Glomerular endothelial cell (primary cell): ENCODE results near the gene HS1BP3. TPM values are rescaled to one million over a fixed set of nuclear protein-coding genes. Genes with fewer than 3 reads are reported as not detected.
A peak's percentile ranks its signal among the peaks of the same experiment; 100 is the strongest.

ENCODE experiments used
- DNase-seq: peaks from one replicate; pipeline ENCODE4 v3.0.0-alpha.2; 2011; ENCODE audit warnings: low read depth, low spot score; ENCODE audit errors: extremely low read depth
- total RNA-seq: library from RNA; depleted of rRNA; stranded (reverse); fragments of >200 nt; gene quantifications from 2 replicates; pipeline ENCODE4 v1.2.3, GENCODE V29; 2015

The HS1BP3 gene
- total RNA-seq, 1 donor from 2014 or later, result 52.3 TPM

- DNase-seq, result no peak
Measured at GRCh38 chr2:20620271-20620681, 30.6 kb downstream of the HS1BP3 start.

- no peak for DNase-seq
Measured at GRCh38 chr2:20619624-20620024, 31.3 kb downstream of the HS1BP3 start.

GRCh38 chr2:20618886-20619521 lies 31.9 kb downstream of the HS1BP3 start:
- DNase-seq, result no peak

- no peak for DNase-seq
Measured at GRCh38 chr2:20618468-20618885, 32.4 kb downstream of the HS1BP3 start.

- DNase-seq, result peak; percentile 94
Measured at GRCh38 chr2:20617892-20618467, 32.9 kb downstream of the HS1BP3 start.

GRCh38 chr2:20617081-20617575 lies 33.8 kb downstream of the HS1BP3 start:
- DNase-seq, result no peak

GRCh38 chr2:20616341-20616871 lies 34.5 kb downstream of the HS1BP3 start:
- DNase-seq, result no peak

- DNase-seq, result no peak
Measured at GRCh38 chr2:20615466-20616241, 35.2 kb downstream of the HS1BP3 start.

- DNase-seq, result no peak
Measured at GRCh38 chr2:20615068-20615465, 35.8 kb downstream of the HS1BP3 start.

GRCh38 chr2:20614201-20615067 lies 36.5 kb downstream of the HS1BP3 start:
- no peak for DNase-seq

GRCh38 chr2:20612925-20613916 lies 37.7 kb downstream of the HS1BP3 start:
- no peak for DNase-seq

GRCh38 chr2:20611844-20612356 lies 39.0 kb downstream of the HS1BP3 start:
- no peak for DNase-seq

- peak; percentile 93 for DNase-seq
Measured at GRCh38 chr2:20611077-20611843, 39.6 kb downstream of the HS1BP3 start.

GRCh38 chr2:20609995-20610357 lies 40.9 kb downstream of the HS1BP3 start:
- no peak for DNase-seq

- DNase-seq, result no peak
Measured at GRCh38 chr2:20609349-20609994, 41.4 kb downstream of the HS1BP3 start.

GRCh38 chr2:20608666-20609348 lies 42.1 kb downstream of the HS1BP3 start:
- no peak for DNase-seq

GRCh38 chr2:20607446-20607845 lies 43.5 kb downstream of the HS1BP3 start:
- no peak for DNase-seq
